MM.1S (cell line): ENCODE data around the gene PCTP.

Experiments used
- EZH2 ChIP-seq: fragments of 300-600 bp; sonication (generic); optimal IDR thresholded peaks from 2 replicates; pipeline ENCODE3; 2017; ENCODE audit warnings: low read depth, mild to moderate bottlenecking, antibody characterized with exemption, low read length, mixed read lengths
- TF ChIP-seq, protein P1 (sequence below): fragments of 300-600 bp; sonication (generic); IDR thresholded peaks from 2 replicates; pipeline ENCODE4 v1.5.1; 2016; ENCODE audit warnings: antibody characterized with exemption, low read length, mixed read lengths

GRCh38 chr17:55813944-55814343, 63.1 kb downstream of the PCTP start:
- TF ChIP-seq, protein P1, sequence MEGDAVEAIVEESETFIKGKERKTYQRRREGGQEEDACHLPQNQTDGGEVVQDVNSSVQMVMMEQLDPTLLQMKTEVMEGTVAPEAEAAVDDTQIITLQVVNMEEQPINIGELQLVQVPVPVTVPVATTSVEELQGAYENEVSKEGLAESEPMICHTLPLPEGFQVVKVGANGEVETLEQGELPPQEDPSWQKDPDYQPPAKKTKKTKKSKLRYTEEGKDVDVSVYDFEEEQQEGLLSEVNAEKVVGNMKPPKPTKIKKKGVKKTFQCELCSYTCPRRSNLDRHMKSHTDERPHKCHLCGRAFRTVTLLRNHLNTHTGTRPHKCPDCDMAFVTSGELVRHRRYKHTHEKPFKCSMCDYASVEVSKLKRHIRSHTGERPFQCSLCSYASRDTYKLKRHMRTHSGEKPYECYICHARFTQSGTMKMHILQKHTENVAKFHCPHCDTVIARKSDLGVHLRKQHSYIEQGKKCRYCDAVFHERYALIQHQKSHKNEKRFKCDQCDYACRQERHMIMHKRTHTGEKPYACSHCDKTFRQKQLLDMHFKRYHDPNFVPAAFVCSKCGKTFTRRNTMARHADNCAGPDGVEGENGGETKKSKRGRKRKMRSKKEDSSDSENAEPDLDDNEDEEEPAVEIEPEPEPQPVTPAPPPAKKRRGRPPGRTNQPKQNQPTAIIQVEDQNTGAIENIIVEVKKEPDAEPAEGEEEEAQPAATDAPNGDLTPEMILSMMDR = no peak
- no peak for TF ChIP-seq EZH2
